SK-N-SH treated with all-trans-retinoic acid at 6 μM for 48 hours (cell line): ENCODE results near the gene PABPC1L.

Source experiments
- ATAC-seq: fragments of 200-7000 bp; cut with Tn5 transposase; 3 replicates; pipeline ENCODE4 v1.9.1; 2020; ENCODE audit warnings: mild to moderate bottlenecking, moderate library complexity
- ARNTL ChIP-seq: fragments of 450-650 bp; formaldehyde crosslinking; IDR thresholded peaks from 2 replicates; pipeline ENCODE4 v1.5.0; 2020; ENCODE audit warnings: low read depth, mild to moderate bottlenecking, moderate library complexity, borderline replicate concordance
- CREB5 ChIP-seq: fragments of 250-450 bp; sonication (Bioruptor Pico); IDR thresholded peaks from 2 replicates; pipeline ENCODE4 v1.5.1; 2020; ENCODE audit warnings: low read depth, mild to moderate bottlenecking, moderate library complexity
- CSDC2 ChIP-seq: fragments of 250-450 bp; sonication (Bioruptor Pico); IDR thresholded peaks from 2 replicates; pipeline ENCODE4 v1.5.0; 2020; ENCODE audit warnings: mild to moderate bottlenecking, moderate library complexity
- CSRNP3 ChIP-seq: fragments of 250-450 bp; sonication (Bioruptor Pico); IDR thresholded peaks from 2 replicates; pipeline ENCODE4 v1.5.1; 2021; ENCODE audit warnings: mild to moderate bottlenecking, moderate library complexity
- ESRRG ChIP-seq: fragments of 250-450 bp; sonication (Bioruptor Pico); IDR thresholded peaks from 2 replicates; pipeline ENCODE4 v1.6.1; 2021; ENCODE audit warnings: mild to moderate bottlenecking
- GLIS3 ChIP-seq: fragments of 250-450 bp; sonication (Bioruptor Pico); IDR thresholded peaks from 2 replicates; pipeline ENCODE4 v1.5.0; 2020; ENCODE audit warnings: mild to moderate bottlenecking, moderate library complexity
- ISL1 ChIP-seq: fragments of 250-450 bp; sonication (Bioruptor Pico); IDR thresholded peaks from 2 replicates; pipeline ENCODE4 v2.1.2; 2022; ENCODE audit warnings: mild to moderate bottlenecking, moderate library complexity
- OSR1 ChIP-seq: fragments of 250-450 bp; sonication (Bioruptor Pico); IDR thresholded peaks from 2 replicates; pipeline ENCODE4 v1.8.0; 2022; ENCODE audit warnings: moderate library complexity, mild to moderate bottlenecking, inconsistent platforms
- PATZ1 ChIP-seq: fragments of 250-450 bp; sonication (Bioruptor Pico); IDR thresholded peaks from 2 replicates; pipeline ENCODE4 v1.8.0; 2020; ENCODE audit warnings: mild to moderate bottlenecking, moderate library complexity, borderline replicate concordance
- POU6F1 ChIP-seq: fragments of 250-450 bp; sonication (Bioruptor Pico); IDR thresholded peaks from 2 replicates; pipeline ENCODE4 v1.8.0; 2021; ENCODE audit warnings: low read depth, mild to moderate bottlenecking, moderate library complexity, borderline replicate concordance
- PPARA ChIP-seq: fragments of 250-450 bp; sonication (Bioruptor Pico); IDR thresholded peaks from 2 replicates; pipeline ENCODE4 v1.5.0; 2020; ENCODE audit warnings: mild to moderate bottlenecking, borderline replicate concordance
- RARB ChIP-seq: fragments of 250-450 bp; sonication (Bioruptor Pico); IDR thresholded peaks from 2 replicates; pipeline ENCODE4 v1.8.0; 2021; ENCODE audit warnings: mild to moderate bottlenecking, moderate library complexity
- SNAI2 ChIP-seq: fragments of 250-450 bp; sonication (Bioruptor Pico); IDR thresholded peaks from 2 replicates; pipeline ENCODE4 v1.5.0; 2020; ENCODE audit warnings: mild to moderate bottlenecking, moderate library complexity
- TCF4 ChIP-seq: fragments of 250-450 bp; sonication (Bioruptor Pico); IDR thresholded peaks from 2 replicates; pipeline ENCODE4 v1.8.0; 2021; ENCODE audit warnings: mild to moderate bottlenecking, moderate library complexity, borderline replicate concordance
- ZFP3 ChIP-seq: fragments of 250-450 bp; sonication (Bioruptor Pico); IDR thresholded peaks from 2 replicates; pipeline ENCODE4 v1.5.0; 2020; ENCODE audit warnings: mild to moderate bottlenecking, moderate library complexity
- ZFP30 ChIP-seq: fragments of 450-650 bp; formaldehyde crosslinking; IDR thresholded peaks from 2 replicates; pipeline ENCODE4 v1.5.0; 2022; ENCODE audit warnings: mild to moderate bottlenecking, moderate library complexity
- ZNF565 ChIP-seq: fragments of 450-650 bp; formaldehyde crosslinking; conservative IDR thresholded peaks from 2 replicates; pipeline ENCODE4 v1.5.0; 2020; ENCODE audit warnings: low read depth, mild to moderate bottlenecking, moderate library complexity
- ZNF70 ChIP-seq: fragments of 450-650 bp; formaldehyde crosslinking; IDR thresholded peaks from 2 replicates; pipeline ENCODE4 v1.5.0; 2020; ENCODE audit warnings: mild to moderate bottlenecking, moderate library complexity
- ZNF8 ChIP-seq: fragments of 450-650 bp; formaldehyde crosslinking; IDR thresholded peaks from 2 replicates; pipeline ENCODE4 v1.5.0; 2020; ENCODE audit warnings: mild to moderate bottlenecking, moderate library complexity

Gene PABPC1L

GRCh38 chr20:44888226-44889103 is 21.4 kb upstream of the PABPC1L start:
- TF ChIP-seq ESRRG (CRISPR knock-in tag) (no peak), CSDC2 (no peak), GLIS3 (CRISPR knock-in tag) (no peak)
- ATAC-seq = no peak

GRCh38 chr20:44891826-44892225 is 18.0 kb upstream of the PABPC1L start:
- TF ChIP-seq TCF4 (CRISPR knock-in tag) (no peak), ZFP30 (CRISPR knock-in tag) (no peak), ZNF70 (CRISPR knock-in tag) (no peak), CSRNP3 (CRISPR knock-in tag) (no peak), ZNF8 (CRISPR knock-in tag) (no peak), RARB (CRISPR knock-in tag) (no peak), ZFP3 (CRISPR knock-in tag) (no peak), GLIS3 (CRISPR knock-in tag) (no peak), CREB5 (CRISPR knock-in tag) (no peak), PPARA (no peak), CSDC2 (no peak), OSR1 (CRISPR knock-in tag) (no peak), ZNF565 (no peak)
- no peak for ATAC-seq

- no peak for TF ChIP-seq POU6F1
- TF ChIP-seq ISL1 = no peak
- no peak for TF ChIP-seq PATZ1 (CRISPR knock-in tag)
- TF ChIP-seq OSR1 (CRISPR knock-in tag) = no peak
- TF ChIP-seq ZFP3 (CRISPR knock-in tag) = no peak
- TF ChIP-seq RARB (CRISPR knock-in tag) = no peak
- TF ChIP-seq ZFP30 (CRISPR knock-in tag) = no peak
- no peak for TF ChIP-seq CREB5 (CRISPR knock-in tag)
- TF ChIP-seq, all 23 proteins: peak for 0
Observed at GRCh38 chr20:44894959-44895358, 14.9 kb upstream of the PABPC1L start.

GRCh38 chr20:44896583-44896982 is 13.3 kb upstream of the PABPC1L start:
- no peak for ATAC-seq
- no peak for TF ChIP-seq SNAI2 (CRISPR knock-in tag)
- no peak for TF ChIP-seq ZFP30 (CRISPR knock-in tag)
- TF ChIP-seq OSR1 (CRISPR knock-in tag) = no peak
- TF ChIP-seq ISL1 = no peak
- TF ChIP-seq POU6F1 = no peak
- TF ChIP-seq PPARA = no peak
- no peak for TF ChIP-seq ARNTL (CRISPR knock-in tag)
- no peak for TF ChIP-seq TCF4 (CRISPR knock-in tag)
- no peak for TF ChIP-seq ESRRG (CRISPR knock-in tag)
- TF ChIP-seq CSRNP3 (CRISPR knock-in tag) = no peak
- TF ChIP-seq CREB5 (CRISPR knock-in tag) = no peak

More at GRCh38 chr20:44894959-44895358, 14.9 kb upstream of the PABPC1L start:
- ATAC-seq = no peak; the same call in 2 of the 3 replicates
